H1 (cell line): ENCODE data around the gene GCM1. TPM values are rescaled to one million over a fixed set of nuclear protein-coding genes. Genes with fewer than 3 reads are reported as not detected.

Source experiments
- CTCF ChIA-PET: fragments of 300-600 bp; sonication (Branson Sonifier 250); formaldehyde crosslinking; loops from one replicate; lab custom pipeline; 2021; ENCODE audit not compliant: partially characterized antibody; lab: Charles Lee
- POLR2A ChIA-PET: fragments of 300-600 bp; sonication (Branson Sonifier 250); formaldehyde crosslinking; loops from one replicate; lab custom pipeline; 2021; ENCODE audit warnings: inconsistent platforms; ENCODE audit not compliant: partially characterized antibody; lab: Charles Lee
- DNase-seq, 2 experiments: peaks; one replicate each; pipeline versions ENCODE4 v3.0.0 to v3.0.0-alpha.2; 2010 to 2022; ENCODE audit warnings: low spot score in 2 of 2, low read depth in 1 of 2, mixed read lengths in 1 of 2
- FAIRE-seq: peaks from 2 replicates; lab custom pipeline; 2011; peaks lifted over from hg19 to GRCh38; lab: Jason Lieb, UNC
- H2AFZ ChIP-seq: 2 replicates; pipeline ENCODE4 v1.8.1; 2012; ENCODE audit warnings: low read length, inconsistent platforms
- H2AK5ac ChIP-seq: 2 replicates; pipeline ENCODE4 v1.6.1; 2013; ENCODE audit warnings: low read depth, low read length
- H2BK120ac ChIP-seq: replicated peaks from 2 replicates; pipeline ENCODE3; 2013; ENCODE audit warnings: low read depth, low read length, inconsistent platforms
- H2BK12ac ChIP-seq: 2 replicates; pipeline ENCODE4 v1.6.1; 2013; ENCODE audit warnings: low read depth, low read length
- H2BK15ac ChIP-seq: 2 replicates; pipeline ENCODE4 v1.6.1; 2013; ENCODE audit warnings: low read length
- H2BK20ac ChIP-seq: 2 replicates; pipeline ENCODE4 v1.6.1; 2013; ENCODE audit warnings: low read length
- H2BK5ac ChIP-seq: 2 replicates; pipeline ENCODE4 v1.6.1; 2013; ENCODE audit warnings: low read depth, low read length
- H3K14ac ChIP-seq: 2 replicates; pipeline ENCODE4 v1.6.1; 2013; ENCODE audit warnings: inconsistent platforms; ENCODE audit not compliant: insufficient read length
- H3K18ac ChIP-seq: 2 replicates; pipeline ENCODE4 v1.6.1; 2013; ENCODE audit warnings: low read length; ENCODE audit errors: extremely low read depth
- H3K23ac ChIP-seq: 2 replicates; pipeline ENCODE4 v1.6.1; 2013; ENCODE audit warnings: inconsistent platforms; ENCODE audit not compliant: insufficient read length
- H3K23me2 ChIP-seq: 2 replicates; pipeline ENCODE4 v1.6.1; 2013; ENCODE audit warnings: low read depth, low read length
- H3K27ac ChIP-seq: 2 replicates; pipeline ENCODE4 v1.6.1; 2011; ENCODE audit warnings: low read depth, low read length, inconsistent platforms
- H3K27me3 ChIP-seq, 4 experiments: replicated peaks in 1 of 4; 1 replicate in 1 of 4; 2 replicates in 3 of 4; pipeline versions ENCODE4 v1.6.1 to v1.8.1; 2011 to 2013; ENCODE audit warnings: low read length in 3 of 4, mild to moderate bottlenecking in 3 of 4, inconsistent platforms in 2 of 4, mixed read lengths in 2 of 4, moderate library complexity in 1 of 4; ENCODE audit not compliant: control insufficient read depth in 3 of 4, insufficient read depth in 3 of 4; ENCODE audit errors: extremely low read depth in 1 of 4
- H3K36me3 ChIP-seq, 4 experiments: 2 replicates each; pipeline versions ENCODE4 v1.6.1 to v1.8.1; 2011 to 2013; ENCODE audit warnings: mild to moderate bottlenecking in 4 of 4, low read length in 3 of 4, moderate library complexity in 2 of 4, control low read depth in 1 of 4, inconsistent platforms in 1 of 4; ENCODE audit not compliant: insufficient read depth in 4 of 4, control insufficient read depth in 2 of 4
- H3K4ac ChIP-seq: replicated peaks from 2 replicates; pipeline ENCODE3; 2013; ENCODE audit warnings: low read length, low read depth, mixed read lengths, inconsistent platforms; ENCODE audit not compliant: insufficient read length
- H3K4me1 ChIP-seq, 4 experiments: replicated peaks in 1 of 4; 1 replicate in 1 of 4; 2 replicates in 3 of 4; pipeline versions ENCODE4 v1.6.1 to v1.8.1; 2011 to 2013; ENCODE audit warnings: low read length in 3 of 4, inconsistent platforms in 2 of 4, mixed read lengths in 1 of 4; ENCODE audit not compliant: insufficient read depth in 4 of 4, control insufficient read depth in 3 of 4
- H3K4me2 ChIP-seq, 2 experiments: 2 replicates each; pipeline versions ENCODE4 v1.6.1 to v1.8.1; 2011 to 2013; ENCODE audit warnings: low read depth in 2 of 2, low read length in 2 of 2, control low read depth in 1 of 2, inconsistent platforms in 1 of 2, mild to moderate bottlenecking in 1 of 2; ENCODE audit not compliant: insufficient read depth in 1 of 2
- H3K4me3 ChIP-seq, 4 experiments: fragments of 200-600, 300-600 bp in 1 of 4; sonication (generic), shearing (Covaris generic), sonication (Bioruptor Twin) in 1 of 4; 2 replicates each; pipeline versions ENCODE4 v1.5.1 to v1.8.1; 2011 to 2016; ENCODE audit warnings: low read length in 4 of 4, low read depth in 3 of 4, control low read depth in 2 of 4, inconsistent platforms in 2 of 4, mild to moderate bottlenecking in 2 of 4, mixed read lengths in 1 of 4, moderate library complexity in 1 of 4; ENCODE audit not compliant: insufficient read depth in 2 of 4; ENCODE audit errors: extremely low read depth in 1 of 4
- H3K56ac ChIP-seq: replicated peaks from 2 replicates; pipeline ENCODE3; 2013; ENCODE audit warnings: low read depth, mild to moderate bottlenecking, mixed read lengths, low read length, inconsistent platforms; ENCODE audit not compliant: insufficient read length
- H3K79me1 ChIP-seq: 2 replicates; pipeline ENCODE4 v1.6.1; 2013; ENCODE audit warnings: low read depth, low read length, control low read depth
- H3K79me2 ChIP-seq, 2 experiments: 2 replicates each; pipeline versions ENCODE4 v1.6.1 to v1.8.1; 2012 to 2013; ENCODE audit warnings: low read length in 2 of 2, mild to moderate bottlenecking in 2 of 2, inconsistent platforms in 1 of 2; ENCODE audit not compliant: insufficient read depth in 2 of 2, control insufficient read depth in 1 of 2
- H3K9ac ChIP-seq, 4 experiments: replicated peaks in 1 of 4; 1 replicate in 1 of 4; 2 replicates in 3 of 4; pipeline versions ENCODE4 v1.6.1 to v1.8.1; 2011 to 2013; ENCODE audit warnings: low read depth in 3 of 4, low read length in 3 of 4, control low read depth in 2 of 4, mild to moderate bottlenecking in 2 of 4, moderate library complexity in 2 of 4, inconsistent platforms in 1 of 4; ENCODE audit errors: extremely low read depth in 1 of 4
- H3K9me3 ChIP-seq, 2 experiments: 2 replicates each; pipeline versions ENCODE4 v1.6.1 to v1.8.1; 2012 to 2013; ENCODE audit warnings: mild to moderate bottlenecking in 2 of 2, moderate library complexity in 2 of 2, control low read depth in 1 of 2, inconsistent platforms in 1 of 2, low read depth in 1 of 2, low read length in 1 of 2, mixed read lengths in 1 of 2; ENCODE audit not compliant: insufficient read depth in 2 of 2
- H4K20me1 ChIP-seq, 2 experiments: replicated peaks in 1 of 2; 2 replicates each; pipeline versions ENCODE3 to v1.8.1; 2011 to 2013; ENCODE audit warnings: inconsistent platforms in 2 of 2, low read length in 2 of 2, mild to moderate bottlenecking in 1 of 2; ENCODE audit not compliant: insufficient read depth in 2 of 2, control insufficient read depth in 1 of 2
- H4K5ac ChIP-seq: 2 replicates; pipeline ENCODE4 v1.6.1; 2013; ENCODE audit warnings: low read length, low read depth, mixed read lengths, inconsistent platforms; ENCODE audit not compliant: insufficient read length
- H4K8ac ChIP-seq: 2 replicates; pipeline ENCODE4 v1.8.0; 2013; ENCODE audit warnings: mild to moderate bottlenecking, moderate library complexity, low read length, inconsistent platforms; ENCODE audit not compliant: insufficient read depth; ENCODE audit errors: extremely low read depth
- H4K91ac ChIP-seq: replicated peaks from 2 replicates; pipeline ENCODE3; 2013; ENCODE audit warnings: low read length, mixed read lengths, inconsistent platforms; ENCODE audit not compliant: insufficient read length
- CREB1 ChIP-seq: IDR thresholded peaks from 2 replicates; pipeline ENCODE4 v1.6.1; 2012; ENCODE audit warnings: inconsistent platforms
- WGBS, 2 experiments: shearing (Covaris generic) in 1 of 2; methylation state at CpG; one replicate each; pipeline versions ENCODE4 v1.1.6 to v1.1.7; 2013 to 2015; ENCODE audit warnings: low lambda C conversion rate in 2 of 2, mixed read lengths in 2 of 2, inconsistent platforms in 1 of 2, low coverage in 1 of 2, missing lambda C conversion rate in 1 of 2; ENCODE audit not compliant: insufficient replicate concordance in 2 of 2, insufficient coverage in 1 of 2, insufficient read length in 1 of 2; ENCODE audit errors: extremely low coverage in 1 of 2, missing lambda C conversion rate in 1 of 2; 5-methylcytosine and 5-hydroxymethylcytosine counted together
- polyA plus RNA-seq, 7 experiments: library from polyadenylated mRNA; depleted of rRNA in 3 of 7; stranded (reverse) in 5 of 7; unstranded in 2 of 7; fragments of >200 nt in 5 of 7; fragments of 200-250 nt in 2 of 7; gene quantifications; 1 replicate in 5 of 7; 2 replicates in 1 of 7; 4 replicates in 1 of 7; pipeline versions ENCODE4 v1.2.1 to v1.2.3, GENCODE V29; 2011 to 2013; ENCODE audit warnings: missing spikeins in 2 of 7, mixed read lengths in 2 of 7
- total RNA-seq: library from RNA; stranded (reverse); fragmentation: NEBNext Ultra II Directional; extraction: Animal tissue kit (Norgen Biotek cat#: 25700); gene quantifications from 2 replicates; pipeline ENCODE4 v1.2.1, GENCODE V29; 2021

The GCM1 gene
- total and polyA plus RNA-seq, 2 of the 8 experiments (the other 6 are each of a cell fraction or from before 2014, with no cell fraction given) = not detected

DNA sequence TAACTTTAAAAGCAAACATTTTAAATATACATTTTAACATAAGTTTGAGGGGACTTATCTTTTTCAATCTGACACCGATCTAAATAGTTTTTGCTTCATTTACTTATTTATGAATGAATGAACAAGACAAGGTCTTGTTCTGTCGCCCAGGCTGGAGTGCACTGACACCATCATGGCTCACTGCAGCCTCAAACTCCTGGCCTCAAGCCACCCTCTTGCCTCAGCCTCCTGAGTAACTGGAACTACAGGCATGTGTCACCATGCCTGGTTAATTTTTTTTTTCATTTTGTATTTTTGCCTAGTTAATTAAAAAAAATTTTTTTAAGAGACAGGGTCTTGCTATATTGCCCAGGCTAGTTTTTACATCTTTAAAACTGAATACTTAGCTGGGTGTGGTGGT lies 58.1 kb downstream of the GCM1 start:
- Histone ChIP-seq H3K4me1 (no peaks in the 10 kb centered on the region; a peak in 1 of 7 replicates), H3K4me3 (no peak overlapping the region), H2AK5ac (no peak overlapping the region), H3K4ac (no peak overlapping the region), H3K23me2 (no peaks in the 10 kb centered on the region), H4K8ac (no peak overlapping the region), H3K9ac (no peak overlapping the region), H3K9me3 (no peaks in the 10 kb centered on the region), H3K27me3 (no peaks in the 10 kb centered on the region), H3K14ac (no peak overlapping the region), H2BK15ac (no peak overlapping the region), H4K91ac (no peak overlapping the region), H2BK5ac (no peak overlapping the region), H2BK12ac (no peak overlapping the region), H3K4me2 (no peak overlapping the region), H3K27ac (no peak overlapping the region), H3K18ac (no peak overlapping the region), H3K56ac (no peak overlapping the region), H3K79me1 (no peaks in the 10 kb centered on the region), H3K79me2 (no peaks in the 10 kb centered on the region), H2BK120ac (no peak overlapping the region), H3K23ac (no peak overlapping the region), H2AFZ (no peak overlapping the region), H4K20me1 (peaks cover 0 to 2% of the 10 kb centered on the region in 2 experiments), H3K36me3 (peaks cover 0 to 62% (median 13%) of the 10 kb centered on the region in 4 experiments; a peak in 7 of 8 replicates), H4K5ac (no peak overlapping the region), H2BK20ac (no peak overlapping the region)
- FAIRE-seq (no peak), DNase-seq (no peak)
- CTCF ChIA-PET = no interaction called here
- POLR2A ChIA-PET = no interaction called here
- TF ChIP-seq CREB1 = no peak
- WGBS, 2 experiments = 86% methylated on average over 2 of the region's 2 CpGs; no CpG with 5 or more reads in 1 of the 2 experiments
